ENCODE data around the gene HOMER2. TPM values are rescaled to one million over a fixed set of nuclear protein-coding genes. Genes with fewer than 3 reads are reported as not detected.

Gene HOMER2
- total and polyA plus RNA-seq, 2 of the 13 experiments (the other 11 are each of a cell fraction or from before 2014, with no cell fraction given), result 12.9 to 14.1 TPM

DNA sequence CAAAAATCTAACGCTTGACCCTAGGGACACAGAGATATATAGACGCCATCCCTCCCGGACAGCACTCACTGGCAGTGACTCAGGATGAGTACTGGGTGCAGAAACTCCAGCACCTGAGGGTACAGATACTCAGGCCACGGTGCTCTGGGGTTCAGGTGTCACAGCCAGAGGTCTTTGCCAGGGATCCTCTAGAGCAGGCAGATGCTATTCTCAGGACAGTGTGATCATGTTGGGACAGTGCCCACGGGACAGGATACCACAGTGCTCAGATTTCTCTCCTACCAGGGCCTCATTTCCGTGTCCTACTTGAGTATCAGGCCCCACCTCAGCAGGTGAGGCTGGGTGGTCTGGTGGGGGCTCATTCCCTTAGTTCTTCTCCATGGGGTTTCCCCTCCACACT is 34.4 kb downstream of the HOMER2 start (continued):
- TF ChIP-seq TCF12 (IDR thresholded peaks at IDR 0.05) (no peak), TCF12 (CRISPR knock-in tag; IDR thresholded peaks at IDR 0.05) (no peak)
- TF ChIP-seq, protein P1, sequence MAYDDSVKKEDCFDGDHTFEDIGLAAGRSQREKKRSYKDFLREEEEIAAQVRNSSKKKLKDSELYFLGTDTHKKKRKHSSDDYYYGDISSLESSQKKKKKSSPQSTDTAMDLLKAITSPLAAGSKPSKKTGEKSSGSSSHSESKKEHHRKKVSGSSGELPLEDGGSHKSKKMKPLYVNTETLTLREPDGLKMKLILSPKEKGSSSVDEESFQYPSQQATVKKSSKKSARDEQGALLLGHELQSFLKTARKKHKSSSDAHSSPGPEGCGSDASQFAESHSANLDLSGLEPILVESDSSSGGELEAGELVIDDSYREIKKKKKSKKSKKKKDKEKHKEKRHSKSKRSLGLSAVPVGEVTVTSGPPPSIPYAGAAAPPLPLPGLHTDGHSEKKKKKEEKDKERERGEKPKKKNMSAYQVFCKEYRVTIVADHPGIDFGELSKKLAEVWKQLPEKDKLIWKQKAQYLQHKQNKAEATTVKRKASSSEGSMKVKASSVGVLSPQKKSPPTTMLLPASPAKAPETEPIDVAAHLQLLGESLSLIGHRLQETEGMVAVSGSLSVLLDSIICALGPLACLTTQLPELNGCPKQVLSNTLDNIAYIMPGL (CRISPR knock-in tag; IDR thresholded peaks at IDR 0.05; ENCODE audit: borderline replicate concordance in 1 of 2, low read depth in 1 of 2), result no peak

DNA sequence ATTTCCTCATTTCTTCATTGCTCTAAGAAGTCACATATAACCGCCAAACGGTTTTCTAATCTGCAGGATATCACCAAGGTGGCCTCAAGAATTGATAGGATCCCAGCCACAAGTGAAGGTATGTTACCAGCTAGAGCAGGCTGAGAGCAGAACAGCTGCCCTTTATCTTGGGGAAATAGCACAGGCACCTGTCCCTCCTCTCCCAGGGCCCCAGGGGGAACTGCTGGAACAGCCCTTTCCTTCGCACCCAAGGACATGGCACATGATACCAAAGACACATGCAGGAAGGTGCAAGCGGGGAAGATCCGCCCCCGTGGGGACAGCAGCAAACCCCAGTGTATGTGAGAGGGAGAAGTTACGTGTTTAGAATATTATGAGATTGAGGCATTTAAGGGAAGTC is 35.3 kb downstream of the HOMER2 start:
- BruUV-seq (replicated peaks), result no TSS peak
- DNase-seq (ENCODE audit: low spot score) (no peak), ATAC-seq (no peak), FAIRE-seq (no peak)
- Histone ChIP-seq H3K27ac (ENCODE audit: extremely low read length, insufficient read depth, low read length) (no peak overlapping the region), H3K9ac (ENCODE audit: insufficient read depth, low read depth, low read length) (no peak overlapping the region), H3K9me3 (ENCODE audit: low read length) (no peaks in the 10 kb centered on the region), H3K4me1 (ENCODE audit: insufficient read depth, low read length) (peaks cover 60% of the 10 kb centered on the region), H3K79me2 (ENCODE audit: insufficient read depth, low read length) (no peaks in the 10 kb centered on the region), H3K27me3 (ENCODE audit: control insufficient read depth in 1 of 2, insufficient read depth in 2 of 2, low read length in 2 of 2) (no peaks in the 10 kb centered on the region), H3K4me3 (replicated peaks in 1 of 3; ENCODE audit: insufficient read depth in 1 of 3, low read depth in 2 of 3, low read length in 3 of 3) (no peak overlapping the region), H2AFZ (ENCODE audit: low read length) (no peak overlapping the region), H4K20me1 (ENCODE audit: insufficient read depth, low read length) (no peaks in the 10 kb centered on the region), H3K4me2 (ENCODE audit: low read depth, low read length) (no peak overlapping the region), H3K36me3 (replicated peaks in 1 of 2; ENCODE audit: control insufficient read depth in 1 of 2, insufficient read depth in 2 of 2, low read length in 2 of 2) (no peaks in the 10 kb centered on the region)
- in situ Hi-C loops (cut with HindIII; ENCODE audit: extremely low pct_ligation_motif_present, low pct_unique_long_range_greater_than_20kb) (loop anchor here (5.0 kb wide), 1 partner anchor 60 kb away; no protein-coding TSS in a partner anchor), intact Hi-C loops (cut with micrococcal nuclease; ENCODE audit: unreplicated experiment) (loop anchor here (5.0 kb wide), 2 partner anchors 35 to 60 kb away; partner anchors contain the start of gene HOMER2)
- ChIA-PET CTCF (ENCODE audit: low intra/inter-chr PET ratio, low total read pairs) (no interaction called here), POLR2A (no interaction called here)
- 89% methylated on average over 7 of the region's 7 CpGs for WGBS (ENCODE audit: low lambda C conversion rate)
- TF ChIP-seq, protein P2, sequence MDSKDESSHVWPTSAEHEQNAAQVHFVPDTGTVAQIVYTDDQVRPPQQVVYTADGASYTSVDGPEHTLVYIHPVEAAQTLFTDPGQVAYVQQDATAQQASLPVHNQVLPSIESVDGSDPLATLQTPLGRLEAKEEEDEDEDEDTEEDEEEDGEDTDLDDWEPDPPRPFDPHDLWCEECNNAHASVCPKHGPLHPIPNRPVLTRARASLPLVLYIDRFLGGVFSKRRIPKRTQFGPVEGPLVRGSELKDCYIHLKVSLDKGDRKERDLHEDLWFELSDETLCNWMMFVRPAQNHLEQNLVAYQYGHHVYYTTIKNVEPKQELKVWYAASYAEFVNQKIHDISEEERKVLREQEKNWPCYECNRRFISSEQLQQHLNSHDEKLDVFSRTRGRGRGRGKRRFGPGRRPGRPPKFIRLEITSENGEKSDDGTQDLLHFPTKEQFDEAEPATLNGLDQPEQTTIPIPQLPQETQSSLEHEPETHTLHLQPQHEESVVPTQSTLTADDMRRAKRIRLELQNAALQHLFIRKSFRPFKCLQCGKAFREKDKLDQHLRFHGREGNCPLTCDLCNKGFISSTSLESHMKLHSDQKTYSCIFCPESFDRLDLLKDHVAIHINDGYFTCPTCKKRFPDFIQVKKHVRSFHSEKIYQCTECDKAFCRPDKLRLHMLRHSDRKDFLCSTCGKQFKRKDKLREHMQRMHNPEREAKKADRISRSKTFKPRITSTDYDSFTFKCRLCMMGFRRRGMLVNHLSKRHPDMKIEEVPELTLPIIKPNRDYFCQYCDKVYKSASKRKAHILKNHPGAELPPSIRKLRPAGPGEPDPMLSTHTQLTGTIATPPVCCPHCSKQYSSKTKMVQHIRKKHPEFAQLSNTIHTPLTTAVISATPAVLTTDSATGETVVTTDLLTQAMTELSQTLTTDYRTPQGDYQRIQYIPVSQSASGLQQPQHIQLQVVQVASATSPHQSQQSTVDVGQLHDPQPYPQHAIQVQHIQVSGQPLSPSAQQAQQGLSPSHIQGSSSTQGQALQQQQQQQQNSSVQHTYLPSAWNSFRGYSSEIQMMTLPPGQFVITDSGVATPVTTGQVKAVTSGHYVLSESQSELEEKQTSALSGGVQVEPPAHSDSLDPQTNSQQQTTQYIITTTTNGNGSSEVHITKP (CRISPR knock-in tag; IDR thresholded peaks at IDR 0.05; ENCODE audit: low read depth), result no peak
- TF ChIP-seq GTF3A (CRISPR knock-in tag; conservative IDR thresholded peaks at IDR 0.05) (no peak), TMF1 (CRISPR knock-in tag; IDR thresholded peaks at IDR 0.05; ENCODE audit: low read depth) (no peak), MTA1 (CRISPR knock-in tag; IDR thresholded peaks at IDR 0.05; ENCODE audit: borderline replicate concordance) (no peak)
- TF ChIP-seq, protein P3, sequence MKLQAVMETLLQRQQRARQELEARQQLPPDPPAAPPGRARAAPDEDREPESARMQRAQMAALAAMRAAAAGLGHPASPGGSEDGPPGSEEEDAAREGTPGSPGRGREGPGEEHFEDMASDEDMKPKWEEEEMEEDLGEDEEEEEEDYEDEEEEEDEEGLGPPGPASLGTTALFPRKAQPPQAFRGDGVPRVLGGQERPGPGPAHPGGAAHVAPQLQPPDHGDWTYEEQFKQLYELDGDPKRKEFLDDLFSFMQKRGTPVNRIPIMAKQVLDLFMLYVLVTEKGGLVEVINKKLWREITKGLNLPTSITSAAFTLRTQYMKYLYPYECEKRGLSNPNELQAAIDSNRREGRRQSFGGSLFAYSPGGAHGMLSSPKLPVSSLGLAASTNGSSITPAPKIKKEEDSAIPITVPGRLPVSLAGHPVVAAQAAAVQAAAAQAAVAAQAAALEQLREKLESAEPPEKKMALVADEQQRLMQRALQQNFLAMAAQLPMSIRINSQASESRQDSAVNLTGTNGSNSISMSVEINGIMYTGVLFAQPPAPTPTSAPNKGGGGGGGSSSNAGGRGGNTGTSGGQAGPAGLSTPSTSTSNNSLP (IDR thresholded peaks at IDR 0.05; ENCODE audit: low read depth, low read length), result no peak
